ENCODE results near the gene SH3PXD2B.
"Not testable (repeated sequence)": the region's sequence is repeated elsewhere in the genome, so short reads cannot be mapped to it uniquely, and the experiment has no call there.

Gene SH3PXD2B

GRCh38 chr5:172334196-172334595 is 120.1 kb downstream of the SH3PXD2B start:
- no peak for FAIRE-seq

DNA sequence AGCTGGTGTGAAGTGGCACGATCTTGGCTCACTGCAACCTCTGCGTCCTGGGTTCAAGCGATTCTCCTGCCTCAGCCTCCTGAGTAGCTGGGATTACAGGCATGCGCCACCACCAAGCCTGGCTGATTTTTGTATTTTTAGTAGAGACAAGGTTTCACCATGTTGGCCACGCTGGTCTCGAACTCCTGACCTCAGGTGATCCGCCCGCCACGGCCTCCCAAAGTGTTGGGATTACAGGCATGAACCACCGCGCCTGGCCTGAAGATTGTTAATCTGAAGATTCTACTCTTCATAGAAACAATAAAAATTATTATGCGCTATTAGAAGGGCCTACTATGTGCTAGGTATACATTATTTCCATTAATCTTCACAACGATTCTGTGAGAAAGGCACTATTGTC is 127.4 kb downstream of the SH3PXD2B start:
- FAIRE-seq, result not testable (repeated sequence)

DNA sequence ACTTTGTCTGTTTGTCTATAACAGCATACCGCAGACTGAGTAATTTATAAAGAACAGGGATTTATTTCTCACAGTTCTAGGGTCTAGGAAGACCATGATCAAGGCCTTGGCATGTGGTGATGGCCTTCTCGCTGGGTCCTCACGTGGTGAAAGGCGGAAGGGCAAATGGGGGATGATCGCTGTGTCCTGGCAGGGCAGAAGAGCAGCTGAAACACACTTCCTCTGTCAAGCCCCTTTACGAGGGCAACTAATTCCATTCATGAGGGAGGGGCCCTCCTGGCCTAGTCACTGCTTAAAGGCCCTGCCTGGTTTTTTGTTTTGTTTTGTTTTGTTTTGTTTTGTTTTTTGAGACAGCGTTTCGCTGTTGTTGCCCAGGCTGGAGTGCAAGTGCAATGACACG is 128.9 kb downstream of the SH3PXD2B start:
- FAIRE-seq, result no peak

DNA sequence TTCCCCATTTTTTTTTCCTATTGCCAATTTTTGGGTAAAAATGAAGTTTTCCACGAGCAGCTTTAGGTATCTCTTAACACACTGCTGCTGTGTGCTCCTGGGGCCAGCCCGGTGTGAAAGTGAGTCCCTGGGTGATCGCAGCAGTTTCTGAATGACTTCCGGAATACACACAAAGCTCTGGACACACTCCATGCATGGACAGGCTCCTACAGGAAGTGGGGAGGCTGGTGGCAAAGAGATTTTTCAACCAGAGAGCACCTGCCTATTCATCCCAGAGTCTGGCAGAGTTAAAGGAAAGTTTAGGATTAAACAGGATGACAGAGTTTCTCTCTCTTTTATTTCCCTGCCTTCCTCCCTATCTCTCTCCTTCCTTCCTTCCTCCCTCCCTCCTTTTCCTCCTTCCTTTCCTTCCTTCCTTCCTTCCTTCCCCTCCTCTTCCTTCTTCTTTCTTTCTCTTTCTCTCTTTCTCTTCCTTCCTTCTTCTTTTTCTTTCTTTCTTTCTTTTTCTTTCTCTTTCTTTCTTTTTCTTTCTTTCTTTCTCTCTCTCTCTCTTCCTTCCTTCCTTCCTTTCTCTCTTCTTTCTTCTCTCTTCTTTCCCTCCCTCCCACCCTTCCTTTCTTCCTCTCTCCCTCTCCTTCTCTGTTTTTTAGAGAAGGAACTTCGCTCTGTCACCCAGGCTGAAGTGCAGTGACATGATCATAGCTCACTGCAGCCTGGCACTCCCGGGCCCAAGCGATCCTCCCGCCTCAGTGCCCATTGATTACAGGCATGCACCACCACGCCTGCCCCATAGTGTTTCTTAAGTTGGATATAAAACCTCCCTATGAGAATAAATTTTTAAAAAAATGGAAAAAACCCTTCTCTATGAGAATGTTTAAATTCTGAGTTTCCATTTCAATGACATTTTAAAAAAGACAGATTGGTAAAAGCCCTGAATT is 132.0 kb downstream of the SH3PXD2B start:
- FAIRE-seq, result no peak

- FAIRE-seq, result no peak
Observed at GRCh38 chr5:172321593-172321992, 132.7 kb downstream of the SH3PXD2B start.

DNA sequence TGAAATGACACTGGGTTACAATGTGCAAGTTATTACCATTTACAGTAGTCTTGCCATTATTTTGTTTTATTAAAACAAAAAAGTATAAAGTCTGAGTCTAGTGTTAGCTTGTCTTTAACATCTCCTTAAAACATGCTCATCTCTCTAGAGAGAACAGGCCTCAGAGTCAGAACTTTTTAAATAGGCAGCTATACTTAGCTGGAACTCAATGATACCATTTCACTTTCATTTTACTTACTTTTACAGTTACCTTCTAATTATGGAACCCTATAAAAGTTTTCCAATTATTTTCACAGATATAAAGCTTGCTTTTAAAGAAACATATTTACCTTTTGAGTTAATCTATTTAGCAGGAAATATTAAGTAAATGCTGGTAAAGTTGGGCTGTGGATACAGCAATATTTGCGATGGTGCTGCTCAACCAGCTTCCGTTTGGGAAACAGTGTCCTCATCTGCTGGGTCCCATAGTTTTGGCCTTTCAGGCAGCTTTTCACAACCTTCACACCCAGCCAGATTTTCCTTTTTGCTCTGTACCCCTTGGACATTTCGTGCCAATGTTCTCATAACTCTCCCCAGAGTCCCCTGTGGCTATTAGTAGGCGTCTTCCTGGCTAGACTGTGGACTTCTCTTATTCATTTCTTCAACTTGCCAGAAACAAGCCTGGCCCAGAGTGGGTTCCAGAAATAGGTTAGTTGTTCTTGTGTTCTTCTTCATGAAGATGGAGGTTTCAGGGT is 134.4 kb downstream of the SH3PXD2B start:
- FAIRE-seq, result no peak

- FAIRE-seq, result no peak
Observed at GRCh38 chr5:172315587-172316493, 138.5 kb downstream of the SH3PXD2B start.

DNA sequence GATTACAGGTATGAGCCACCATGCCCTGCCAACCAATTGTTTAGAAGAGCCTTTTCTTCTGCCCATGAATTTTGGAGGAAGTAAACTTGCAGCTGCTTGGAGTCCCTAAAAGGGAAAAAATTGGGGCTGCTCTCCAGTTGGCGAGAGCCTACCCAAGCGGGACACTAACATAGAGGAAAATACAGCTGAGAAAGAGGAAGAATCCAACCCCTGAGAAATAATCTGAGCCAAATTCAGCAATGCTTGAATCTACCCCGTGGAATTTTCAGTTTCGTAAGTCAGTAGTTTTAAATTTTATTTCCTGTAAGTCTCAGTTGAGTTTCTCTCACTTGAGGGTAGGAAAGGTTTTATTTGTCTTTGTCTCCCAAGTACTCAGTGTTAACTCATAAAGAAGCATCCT is 140.4 kb downstream of the SH3PXD2B start:
- FAIRE-seq, result no peak

DNA sequence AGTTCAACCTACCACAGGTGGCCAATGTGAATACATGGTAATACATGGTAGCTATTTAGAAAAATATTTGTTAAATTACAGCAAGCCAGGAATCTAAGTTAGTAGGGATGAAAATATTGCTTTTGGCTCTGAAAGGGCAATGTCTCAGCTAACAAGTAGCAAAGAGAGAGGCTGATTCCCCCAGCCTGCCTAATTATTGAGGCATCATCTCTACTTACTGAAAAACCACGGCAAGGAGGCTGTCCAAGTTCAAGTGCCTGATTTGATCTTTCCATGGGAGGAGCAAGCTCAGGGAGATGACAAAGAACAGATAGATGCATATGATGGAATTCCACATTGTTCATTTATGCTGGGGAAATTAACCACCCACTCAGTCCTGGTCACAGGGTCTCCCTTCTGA is 142.0 kb downstream of the SH3PXD2B start:
- FAIRE-seq, result no peak

DNA sequence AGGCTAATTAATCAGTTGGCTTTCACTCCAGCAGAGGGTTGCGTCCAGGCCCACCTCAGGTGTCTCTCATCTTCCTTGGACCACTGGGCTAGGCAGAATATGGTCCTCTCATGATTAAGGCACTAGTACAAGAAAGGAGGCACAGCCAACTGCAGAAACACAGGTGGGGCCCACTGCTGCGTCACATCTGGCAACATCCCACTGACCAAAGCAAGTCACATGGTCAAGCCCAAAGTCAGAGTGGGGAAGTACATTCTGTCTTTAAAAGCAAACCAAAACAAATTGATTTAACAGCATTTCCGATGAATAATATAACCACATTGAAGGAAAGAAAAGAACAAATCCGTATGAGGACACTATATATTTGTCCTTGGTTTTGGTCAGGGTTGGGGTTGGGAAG is 142.7 kb downstream of the SH3PXD2B start:
- no peak for FAIRE-seq

DNA sequence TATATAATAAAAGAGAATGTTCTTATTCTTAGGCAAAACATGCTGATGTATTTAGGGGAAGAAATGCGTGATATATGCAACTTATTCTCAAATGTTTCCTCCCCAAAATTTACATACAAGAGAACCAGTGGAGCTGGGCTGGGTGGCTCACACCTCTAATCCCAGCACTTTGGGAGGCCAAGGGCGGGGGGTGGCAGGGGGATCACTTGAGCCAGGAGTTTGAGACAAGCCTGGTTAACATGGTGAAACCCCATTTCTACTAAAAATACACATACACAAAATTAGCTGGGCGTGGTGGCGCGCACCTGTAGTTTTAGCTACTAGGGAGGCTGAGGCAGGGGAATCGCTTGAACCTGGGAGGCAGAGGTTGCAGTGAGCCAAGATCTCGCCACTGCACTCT is 143.3 kb downstream of the SH3PXD2B start:
- FAIRE-seq, result no peak

DNA sequence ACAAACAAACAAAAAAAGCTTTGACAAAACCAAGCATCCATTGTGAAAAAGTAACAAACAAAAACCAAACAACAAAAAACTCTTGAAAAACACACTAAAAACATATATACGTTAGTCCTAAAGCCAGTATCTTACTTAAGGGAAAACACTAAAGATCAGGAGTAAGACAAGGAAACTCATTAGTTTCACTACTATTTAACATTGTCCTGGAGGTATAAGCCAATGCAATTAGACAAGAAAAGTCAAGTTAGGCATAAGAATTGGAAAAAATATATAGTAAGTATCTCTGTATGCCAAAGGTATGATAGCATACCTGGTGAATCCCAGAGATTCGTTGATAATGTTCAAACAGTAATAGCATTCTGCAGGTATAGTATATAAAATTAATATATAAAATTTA is 148.9 kb downstream of the SH3PXD2B start:
- no peak for FAIRE-seq

DNA sequence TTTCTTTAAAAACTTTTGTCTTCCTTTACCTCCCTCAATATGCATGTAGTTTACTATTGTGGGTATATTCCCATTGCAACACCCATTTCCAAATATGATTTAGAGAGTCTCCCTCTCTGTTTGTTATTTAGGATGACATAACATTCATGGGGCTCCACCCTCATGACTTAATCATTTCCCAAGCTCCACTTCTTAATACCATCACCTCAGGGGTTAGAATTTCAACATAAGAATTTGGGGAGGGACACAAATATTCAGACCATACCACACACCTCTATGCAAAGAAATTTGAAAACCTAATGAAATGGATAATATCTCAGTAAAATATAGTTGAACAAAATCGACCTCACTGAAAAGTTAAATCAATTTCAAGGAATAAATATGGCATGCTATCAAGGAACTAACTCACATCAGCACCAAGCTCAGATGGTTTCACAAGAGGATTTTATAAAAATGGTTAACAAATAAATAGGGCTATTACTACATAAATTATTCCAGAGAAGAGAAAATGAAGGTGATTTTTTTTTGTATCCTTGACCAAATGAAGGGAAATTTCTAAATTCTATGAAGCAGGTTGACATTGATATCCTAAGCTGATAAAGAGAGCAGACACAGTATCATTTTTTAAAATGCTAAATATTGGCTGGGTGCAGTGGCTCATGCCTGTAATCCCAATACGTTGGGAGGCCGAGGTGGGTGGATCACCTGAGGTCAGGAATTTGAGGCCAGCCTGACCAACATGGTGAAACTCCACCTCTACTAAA is 150.6 kb downstream of the SH3PXD2B start:
- FAIRE-seq, result no peak

DNA sequence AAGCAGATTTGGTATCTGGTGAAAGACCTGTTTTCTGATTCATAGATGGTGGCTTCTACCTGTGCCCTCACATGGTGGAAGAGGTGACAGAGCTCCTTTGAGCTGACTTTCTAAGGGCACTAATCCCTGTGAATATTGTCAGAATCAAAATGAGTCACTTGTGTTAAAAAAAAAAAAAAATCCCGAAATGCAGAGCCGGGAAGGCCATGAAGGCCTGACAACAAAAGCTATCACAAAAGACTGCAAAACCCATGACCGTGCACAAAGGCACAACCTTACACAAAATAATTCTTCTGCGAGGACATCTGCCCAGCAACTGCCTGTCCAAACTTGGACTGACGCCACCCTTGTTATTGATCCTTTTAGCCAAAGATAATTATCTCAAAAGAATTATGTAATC is 151.2 kb downstream of the SH3PXD2B start:
- FAIRE-seq, result no peak

GRCh38 chr5:172302047-172302710 is 152.1 kb downstream of the SH3PXD2B start:
- FAIRE-seq, result no peak

- no peak for FAIRE-seq
Observed at GRCh38 chr5:172299916-172300439, 154.3 kb downstream of the SH3PXD2B start.

GRCh38 chr5:172294831-172295230 is 159.5 kb downstream of the SH3PXD2B start:
- FAIRE-seq, result no peak

DNA sequence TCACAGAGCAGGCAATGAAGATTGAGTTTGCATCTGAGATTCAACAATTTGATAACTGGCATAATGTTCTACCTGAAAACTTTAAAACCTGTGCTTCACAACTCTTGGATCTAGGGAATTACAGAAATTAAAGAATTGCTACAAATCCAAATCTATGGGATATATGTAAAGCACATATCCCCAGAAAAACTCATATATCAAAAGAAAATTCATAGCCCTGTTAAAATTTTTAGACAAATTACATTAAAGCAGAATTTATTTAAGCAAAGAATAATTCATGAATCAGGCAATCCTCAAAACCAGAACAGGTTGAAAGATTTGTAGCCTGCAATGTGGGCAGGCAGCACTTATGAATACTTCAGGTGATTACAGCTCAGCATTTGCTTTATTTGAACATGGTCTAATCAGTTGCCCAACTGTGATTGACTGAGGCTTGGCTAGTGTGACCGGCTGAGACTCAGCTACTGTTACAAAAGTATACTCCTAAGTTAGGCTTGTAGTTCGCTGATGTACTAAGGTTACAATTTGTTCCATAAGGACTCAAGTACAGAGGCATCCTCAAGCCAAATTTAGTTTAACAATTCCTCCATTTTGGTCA is 160.5 kb downstream of the SH3PXD2B start:
- FAIRE-seq, result no peak

GRCh38 chr5:172293054-172293744 is 161.1 kb downstream of the SH3PXD2B start:
- FAIRE-seq, result peak; percentile 92

DNA sequence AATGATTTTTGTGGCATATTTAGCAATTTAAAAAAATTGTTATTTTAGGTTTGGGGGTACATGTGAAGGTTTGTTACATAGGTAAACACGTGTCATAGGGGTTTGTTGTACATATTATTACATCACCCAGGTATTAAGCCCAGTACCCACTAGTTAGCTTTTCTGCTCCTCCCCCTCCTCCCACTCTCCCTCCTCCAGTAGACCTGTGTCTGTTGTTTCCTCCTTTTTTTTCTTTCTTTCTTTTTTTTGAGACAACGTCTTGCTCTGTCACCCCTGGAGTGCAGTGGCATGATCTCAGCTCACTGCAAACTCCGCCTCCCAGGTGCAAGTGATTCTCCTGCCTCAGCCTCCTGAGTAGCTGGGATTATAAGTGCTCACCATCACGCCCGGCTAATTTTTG is 162.5 kb downstream of the SH3PXD2B start:
- FAIRE-seq, result not testable (repeated sequence)

Measured in islet of Langerhans (tissue), 1 donor.